Astrocyte of the cerebellum (primary cell): ENCODE measurements around the gene VPS45.

Experiments
- DNase-seq: peaks from one replicate; pipeline ENCODE4 v3.0.0-alpha.2; 2011; ENCODE audit warnings: low read depth
- H3K4me3 ChIP-seq: 2 replicates; pipeline ENCODE4 v1.5.1; 2011; ENCODE audit warnings: mild to moderate bottlenecking, low read depth, low read length, moderate library complexity
- in situ Hi-C: cut with HindIII; loops from 2 replicates; pipeline ENCODE4 v1.10.0; 2017; ENCODE audit warnings: low sequenced_read_pairs
- TF ChIP-seq, protein P1 (sequence below): IDR thresholded peaks from 2 replicates; pipeline ENCODE4 v1.5.1; 2012; ENCODE audit warnings: low read length, low read depth, moderate library complexity, mild to moderate bottlenecking; ENCODE audit errors: missing control alignments

Gene VPS45

DNA sequence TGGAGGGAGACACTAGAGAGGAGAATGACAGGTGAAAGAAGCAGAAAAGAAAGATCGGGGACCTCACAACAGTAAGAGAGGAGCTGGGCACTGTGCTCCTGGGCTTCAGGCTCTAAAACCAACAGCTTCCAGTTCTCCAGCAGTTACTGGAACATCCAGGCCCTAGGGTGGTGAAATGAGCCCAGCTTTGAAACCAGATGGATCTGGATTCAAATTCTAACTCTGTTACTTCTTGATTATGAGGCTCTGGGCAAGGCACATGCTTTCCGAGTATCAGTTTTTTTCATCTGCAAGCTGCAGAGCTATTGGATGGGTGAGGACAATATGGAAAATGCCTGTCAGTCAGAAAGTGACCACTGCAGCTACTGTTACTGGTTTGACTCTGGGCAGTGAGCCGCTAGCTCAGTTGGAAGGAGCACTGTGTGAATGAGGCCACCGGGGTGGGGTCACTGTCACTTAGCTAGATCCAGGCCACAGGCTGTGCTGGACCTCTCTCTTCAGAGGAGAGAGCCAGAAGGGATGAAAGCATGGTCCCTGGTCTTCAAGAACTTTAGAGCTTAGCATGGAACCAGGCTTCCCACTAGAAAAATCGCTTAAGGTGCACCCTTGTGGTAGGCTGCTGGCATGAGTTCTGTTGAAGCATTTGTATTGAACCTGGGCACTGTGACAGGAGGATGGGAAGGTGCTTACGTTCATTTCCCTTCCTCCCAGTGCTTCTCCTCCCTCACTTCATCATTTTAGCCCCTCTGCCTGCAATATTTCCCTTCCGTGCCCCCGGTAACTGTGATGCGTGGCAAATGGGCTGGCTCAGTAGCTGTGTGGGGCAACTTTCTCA, 94.4 kb downstream of the VPS45 start:
- no peak overlapping the region for H3K4me3 ChIP-seq
- in situ Hi-C loops, result no loop called here
- TF ChIP-seq, protein P1, sequence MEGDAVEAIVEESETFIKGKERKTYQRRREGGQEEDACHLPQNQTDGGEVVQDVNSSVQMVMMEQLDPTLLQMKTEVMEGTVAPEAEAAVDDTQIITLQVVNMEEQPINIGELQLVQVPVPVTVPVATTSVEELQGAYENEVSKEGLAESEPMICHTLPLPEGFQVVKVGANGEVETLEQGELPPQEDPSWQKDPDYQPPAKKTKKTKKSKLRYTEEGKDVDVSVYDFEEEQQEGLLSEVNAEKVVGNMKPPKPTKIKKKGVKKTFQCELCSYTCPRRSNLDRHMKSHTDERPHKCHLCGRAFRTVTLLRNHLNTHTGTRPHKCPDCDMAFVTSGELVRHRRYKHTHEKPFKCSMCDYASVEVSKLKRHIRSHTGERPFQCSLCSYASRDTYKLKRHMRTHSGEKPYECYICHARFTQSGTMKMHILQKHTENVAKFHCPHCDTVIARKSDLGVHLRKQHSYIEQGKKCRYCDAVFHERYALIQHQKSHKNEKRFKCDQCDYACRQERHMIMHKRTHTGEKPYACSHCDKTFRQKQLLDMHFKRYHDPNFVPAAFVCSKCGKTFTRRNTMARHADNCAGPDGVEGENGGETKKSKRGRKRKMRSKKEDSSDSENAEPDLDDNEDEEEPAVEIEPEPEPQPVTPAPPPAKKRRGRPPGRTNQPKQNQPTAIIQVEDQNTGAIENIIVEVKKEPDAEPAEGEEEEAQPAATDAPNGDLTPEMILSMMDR, result peak; percentile 14
- peak; percentile 32 for DNase-seq

DNA sequence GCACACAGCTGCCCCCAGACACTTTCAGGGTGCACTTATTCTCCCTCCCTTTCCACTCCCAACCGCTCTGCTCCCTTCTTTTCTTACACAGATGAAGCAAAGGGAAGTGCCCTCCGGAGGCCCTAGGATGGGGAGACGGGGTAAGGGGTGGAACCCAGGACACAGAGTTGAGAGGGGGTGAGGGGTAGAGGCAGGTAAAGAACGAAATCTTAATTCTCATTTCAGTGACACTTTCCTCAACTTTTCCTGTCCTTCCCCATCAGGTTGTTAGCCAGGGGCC, 94.9 kb downstream of the VPS45 start:
- DNase-seq, result no peak
- in situ Hi-C loops, result no loop called here
- H3K4me3 ChIP-seq, result no peak overlapping the region
- TF ChIP-seq, protein P1, result no peak

DNA sequence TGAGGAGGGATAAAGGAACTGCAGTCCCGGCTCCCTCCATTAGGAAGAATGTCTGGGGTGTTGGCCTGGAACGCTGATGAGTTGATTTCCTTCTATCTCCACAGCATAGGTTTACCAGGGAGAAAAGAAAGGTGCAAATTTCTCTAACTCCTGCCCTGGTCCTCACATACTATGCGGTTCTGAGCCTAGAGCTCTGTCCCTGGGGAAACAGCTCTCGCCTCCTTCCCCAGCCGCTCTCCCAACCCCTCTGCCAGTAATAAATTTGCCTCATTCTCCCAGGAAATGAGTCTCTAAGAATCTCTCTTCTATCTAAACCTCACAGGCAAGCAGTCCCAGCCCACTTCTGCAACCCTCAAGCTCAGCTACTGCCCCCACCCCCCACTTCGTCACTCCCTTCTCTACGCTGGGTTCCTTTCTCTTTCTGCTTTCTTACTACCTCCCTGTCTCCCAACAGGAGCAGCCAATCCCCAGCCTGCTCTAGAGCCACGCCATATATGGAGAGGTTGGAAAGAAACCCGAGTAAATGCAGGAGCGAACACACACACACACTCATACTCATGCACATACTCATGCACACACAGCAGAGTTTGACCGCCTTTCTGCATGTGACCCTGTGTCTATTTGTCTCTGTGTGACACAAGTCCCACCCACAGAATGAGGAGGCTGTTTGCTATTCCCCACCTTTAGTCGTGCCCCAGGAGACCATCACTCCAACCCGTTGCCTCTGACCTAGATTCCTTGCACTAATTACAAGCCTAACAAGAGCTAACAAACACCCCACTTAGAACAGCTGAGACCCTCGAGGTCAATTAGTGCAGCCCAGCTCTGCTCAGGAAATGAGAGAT, 95.5 kb downstream of the VPS45 start:
- H3K4me3 ChIP-seq, result no peak overlapping the region
- peak; percentile 96 for DNase-seq
- TF ChIP-seq, protein P1, result peak; percentile 28
- in situ Hi-C loops, result no loop called here

DNA sequence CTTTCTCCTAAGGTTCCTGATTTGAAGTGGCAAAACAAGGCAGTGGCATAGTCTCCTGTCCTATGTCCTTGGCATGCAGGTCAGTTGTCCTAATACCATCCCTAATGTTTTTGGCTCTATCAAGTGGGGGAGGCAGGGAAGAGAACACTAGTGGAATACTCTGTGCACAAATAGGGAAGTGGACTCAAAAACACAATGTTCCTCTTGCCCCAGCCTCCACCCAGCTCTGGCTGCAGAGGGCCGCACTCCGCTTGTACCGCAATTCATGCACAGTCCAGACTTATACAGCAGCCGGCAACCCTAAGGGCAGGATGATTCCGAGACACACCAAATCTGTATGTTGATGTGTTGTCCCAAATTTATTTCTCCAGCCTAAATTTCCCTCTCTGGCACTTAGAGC, 96.6 kb downstream of the VPS45 start:
- DNase-seq, result no peak
- TF ChIP-seq, protein P1, result no peak
- H3K4me3 ChIP-seq, result no peak overlapping the region
- in situ Hi-C loops, result no loop called here

DNA sequence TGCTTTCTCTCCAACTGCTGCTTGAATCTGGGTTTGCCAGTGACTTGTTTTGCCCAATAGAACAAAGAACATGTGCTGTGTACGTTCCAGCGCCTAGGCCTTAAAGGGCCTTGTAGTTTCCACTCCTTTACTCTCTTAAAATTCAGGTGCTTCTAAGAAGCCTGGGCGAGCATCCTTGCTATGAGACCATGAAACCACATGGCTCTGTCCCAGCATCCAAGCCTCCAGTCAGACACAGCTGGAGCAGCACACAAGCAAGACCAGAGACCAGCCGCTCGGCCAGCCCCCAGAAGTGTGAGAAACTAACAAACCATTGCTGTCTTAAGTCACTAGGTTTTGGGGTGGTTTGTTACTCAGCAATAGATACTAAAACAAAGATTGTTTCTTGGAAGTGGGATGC, 97.2 kb downstream of the VPS45 start:
- TF ChIP-seq, protein P1, result no peak
- DNase-seq, result peak; percentile 81
- in situ Hi-C loops, result no loop called here
- H3K4me3 ChIP-seq, result no peak overlapping the region

DNA sequence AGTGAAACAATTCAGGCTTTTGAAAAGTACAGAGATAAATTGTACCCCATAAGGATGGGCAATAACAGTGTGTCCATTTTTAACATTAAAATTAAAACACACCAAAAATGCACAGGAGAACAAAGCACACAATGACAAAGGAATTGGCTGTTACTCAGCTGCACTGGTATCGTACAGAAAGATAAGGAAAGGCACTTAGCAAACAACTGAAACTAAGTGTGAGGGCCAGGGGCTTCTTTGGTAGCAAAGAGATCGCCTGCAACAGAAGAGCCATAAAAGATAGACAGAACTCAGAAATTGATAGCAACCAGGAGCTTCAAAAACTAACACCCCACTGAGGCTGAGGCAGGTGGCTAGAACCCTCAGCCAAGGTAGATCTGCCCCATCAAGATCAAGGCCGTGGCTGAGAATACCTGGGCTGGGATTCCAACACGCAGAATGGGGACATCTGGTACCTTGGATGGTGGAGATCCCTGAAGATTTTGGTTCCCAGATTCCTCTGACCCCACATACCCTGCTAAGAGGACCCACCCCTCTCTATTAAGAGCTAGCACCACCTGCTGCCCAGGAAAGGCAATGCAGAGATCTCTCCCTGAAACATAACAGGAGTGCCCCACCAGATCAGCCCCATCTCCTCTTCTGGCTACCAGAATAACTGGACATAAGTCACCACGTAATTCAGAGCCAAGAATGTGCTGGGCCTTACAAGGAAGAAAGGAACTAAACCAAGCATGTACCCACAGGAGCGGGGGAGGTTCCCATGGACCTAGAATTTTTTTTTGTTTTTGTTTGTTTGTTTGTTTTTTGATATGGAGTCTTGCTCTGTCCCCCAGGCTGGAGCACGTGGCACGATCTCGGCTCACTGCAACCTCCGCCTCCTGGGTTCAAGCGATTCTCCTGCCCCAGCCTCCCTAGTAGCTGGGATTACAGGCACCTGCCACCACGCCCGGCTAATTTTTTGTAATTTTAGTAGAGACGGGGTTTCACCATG, 98.3 kb downstream of the VPS45 start:
- in situ Hi-C loops, result no loop called here
- H3K4me3 ChIP-seq, result no peak overlapping the region
- DNase-seq, result no peak
- TF ChIP-seq, protein P1, result peak; percentile 88
